Esophagus (tissue), 2 donors: ENCODE measurements around the gene GP2. TPM values are rescaled to one million over a fixed set of nuclear protein-coding genes. Genes with fewer than 3 reads are reported as not detected.

Source experiments
- H3K27ac ChIP-seq, 2 donors: one replicate each; pipeline ENCODE4 v1.5.1; 2013; ENCODE audit warnings: low read depth in 2 of 2, mild to moderate bottlenecking in 2 of 2, inconsistent platforms in 1 of 2, low read length in 1 of 2, moderate library complexity in 1 of 2
- H3K27me3 ChIP-seq, 2 donors: one replicate each; pipeline ENCODE4 v1.6.1; 2013; ENCODE audit warnings: low read length in 2 of 2, control low read depth in 1 of 2, mild to moderate bottlenecking in 1 of 2; ENCODE audit not compliant: insufficient read depth in 2 of 2, control insufficient read depth in 1 of 2
- H3K36me3 ChIP-seq, 2 donors: one replicate each; pipeline ENCODE4 v1.6.1; 2013; ENCODE audit warnings: low read length in 1 of 2; ENCODE audit not compliant: control insufficient read depth in 2 of 2, insufficient read depth in 2 of 2
- H3K4me1 ChIP-seq, 2 donors: one replicate each; pipeline ENCODE4 v1.6.1; 2013; ENCODE audit warnings: low read length in 1 of 2; ENCODE audit not compliant: control insufficient read depth in 2 of 2, insufficient read depth in 2 of 2
- H3K4me3 ChIP-seq, 2 donors: one replicate each; pipeline ENCODE4 v1.5.1; 2013; ENCODE audit warnings: low read length in 2 of 2, mild to moderate bottlenecking in 2 of 2, low read depth in 1 of 2, moderate library complexity in 1 of 2
- H3K9me3 ChIP-seq, 2 donors: one replicate each; pipeline ENCODE4 v1.6.1; 2013; ENCODE audit warnings: mild to moderate bottlenecking in 2 of 2, low read depth in 1 of 2, low read length in 1 of 2, moderate library complexity in 1 of 2; ENCODE audit not compliant: control insufficient read depth in 2 of 2, insufficient read depth in 1 of 2
- WGBS, 2 donors: extraction: QIAGEN DNeasy Blood & Tissue Kit; methylation state at CpG; one replicate each; pipeline ENCODE4 v1.1.7; 2013; 5-methylcytosine and 5-hydroxymethylcytosine counted together
- polyA plus RNA-seq, 2 donors: library from polyadenylated mRNA; stranded (reverse); fragments of 200-250 nt; gene quantifications; one replicate each; pipeline ENCODE4 v1.2.3, GENCODE V29; 2013
- donor health status: healthy with polysubstance abuse.
- donor health status: Bipolar disorder and iron deficiency.

GP2 gene
- polyA plus RNA-seq, 2 donors, result 0.31 to 0.45 TPM

DNA sequence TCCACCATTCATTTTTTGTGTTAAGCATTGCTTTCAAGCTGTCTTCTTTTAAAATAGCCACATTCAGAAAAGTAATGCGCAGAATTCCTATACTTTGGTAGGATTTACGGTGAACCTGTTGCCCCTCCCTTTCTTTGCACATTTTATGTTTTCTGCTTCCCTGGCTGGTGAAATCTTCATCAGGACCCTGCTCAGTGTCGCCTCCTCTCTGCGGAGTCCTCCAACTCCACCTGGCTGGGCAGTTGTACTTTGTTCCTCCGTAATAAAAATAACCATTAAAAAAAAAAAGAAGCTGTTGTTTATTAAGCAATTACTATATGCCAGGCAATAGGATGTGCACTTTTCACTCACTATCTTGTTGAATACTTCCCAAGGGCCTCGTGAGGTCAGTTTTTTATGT, 22.3 kb upstream of the GP2 start:
- 82 to 84% methylated on average over 6 of the region's 6 CpGs for WGBS, 2 donors
- Histone ChIP-seq H3K27me3 (no peaks in the 10 kb centered on the region), H3K9me3 (peaks cover 0 to 2% of the 10 kb centered on the region in 2 donors), H3K27ac (no peak overlapping the region), H3K4me3 (no peak overlapping the region), H3K4me1 (peaks cover 0 to 6% of the 10 kb centered on the region in 2 donors), H3K36me3 (no peaks in the 10 kb centered on the region)

DNA sequence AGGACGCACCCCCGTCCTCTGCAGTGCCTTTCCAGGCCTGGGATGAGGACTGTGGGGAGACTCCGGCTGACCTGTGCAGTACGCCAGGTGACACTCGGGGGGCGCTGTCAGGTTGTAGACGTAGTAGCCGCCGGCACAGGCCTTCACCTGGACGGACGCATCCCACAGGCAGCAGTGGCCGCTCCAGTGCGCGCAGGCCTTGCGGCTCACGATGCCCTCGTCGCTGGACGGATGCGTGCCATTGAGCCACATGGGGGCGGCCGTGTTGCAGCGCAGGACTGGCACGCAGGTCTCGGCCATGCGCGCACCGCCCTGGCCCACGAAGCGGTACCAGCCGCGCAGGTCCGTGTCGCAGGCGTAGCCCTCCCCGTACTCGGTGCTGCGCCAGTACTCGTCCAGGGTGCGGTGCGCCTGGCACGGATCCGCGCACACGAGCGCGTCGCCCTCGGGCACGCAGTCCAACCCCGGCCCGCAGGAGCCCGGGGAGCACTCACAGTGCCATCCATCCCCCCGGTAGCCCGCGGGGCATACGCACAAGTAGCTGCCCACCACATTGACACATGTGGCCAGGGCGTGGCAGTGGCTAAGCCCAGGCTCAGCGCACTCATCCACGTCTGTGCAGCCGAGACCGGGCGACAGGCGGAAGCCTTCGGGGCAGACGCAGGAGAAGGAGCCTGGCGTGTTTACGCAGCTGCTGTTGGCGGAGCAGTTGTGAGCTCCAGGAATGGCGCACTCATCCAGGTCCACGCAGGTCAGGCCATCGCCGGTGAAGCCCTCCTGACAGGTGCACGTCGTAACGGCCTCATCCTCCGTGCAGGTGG, 21.3 kb upstream of the GP2 start:
- Histone ChIP-seq H3K4me3 (no peak overlapping the region), H3K36me3 (no peaks in the 10 kb centered on the region)
- WGBS, 2 donors, result 22 to 24% methylated on average over 76 to 77 of the region's 77 CpGs

DNA sequence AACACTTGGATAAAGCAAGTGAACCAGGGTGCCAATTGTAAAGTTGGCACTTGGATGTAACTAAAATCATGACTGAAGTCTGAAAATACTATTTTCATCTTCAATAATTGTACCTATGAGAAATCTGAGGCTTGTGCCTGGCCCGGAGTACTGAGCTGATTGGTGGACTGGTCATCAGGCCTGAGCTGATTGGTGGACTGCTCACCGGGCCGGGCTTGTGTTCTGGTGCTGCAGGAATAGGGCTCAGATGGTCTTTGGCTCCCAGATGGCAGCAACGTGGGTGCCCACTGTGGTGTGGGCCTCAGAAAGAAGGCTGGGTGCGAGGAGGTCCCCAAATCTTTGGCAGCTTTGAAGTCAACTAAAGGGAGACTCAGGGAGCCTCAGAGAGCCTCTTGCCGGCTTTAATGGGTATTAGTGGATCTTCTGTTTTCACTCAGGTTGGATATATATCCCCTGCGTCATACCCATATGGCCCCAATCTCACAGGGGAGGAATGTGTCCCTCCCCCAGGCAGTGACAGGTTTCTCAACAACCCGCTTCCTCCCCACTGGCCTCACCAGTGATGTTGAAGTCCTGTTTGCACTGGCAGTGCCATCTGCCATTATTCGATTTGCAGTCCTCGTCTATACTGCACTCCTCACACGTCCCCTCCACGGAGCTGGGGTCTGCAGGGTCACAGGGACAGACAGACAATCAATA, 20.5 kb upstream of the GP2 start:
- WGBS, 2 donors, result 60 to 66% methylated on average over 12 of the region's 12 CpGs

More for the DNA sequence above, 21.3 kb upstream of the GP2 start:
- H3K9me3 ChIP-seq, result peaks cover 0 to 2% of the 10 kb centered on the region in 2 donors
- H3K27ac ChIP-seq, result no peak overlapping the region
- H3K4me1 ChIP-seq, result peaks cover 0 to 6% of the 10 kb centered on the region in 2 donors
- no peaks in the 10 kb centered on the region for H3K27me3 ChIP-seq

GRCh38 chr16:20344611-20345010, 17.3 kb upstream of the GP2 start:
- no peak overlapping the region for H3K27ac ChIP-seq

More for the DNA sequence above, 20.5 kb upstream of the GP2 start:
- Histone ChIP-seq H3K4me3 (no peak overlapping the region), H3K36me3 (no peaks in the 10 kb centered on the region), H3K27ac (no peak overlapping the region), H3K27me3 (no peaks in the 10 kb centered on the region), H3K4me1 (peaks cover 0 to 6% of the 10 kb centered on the region in 2 donors), H3K9me3 (peaks cover 0 to under 1% of the 10 kb centered on the region in 2 donors)

DNA sequence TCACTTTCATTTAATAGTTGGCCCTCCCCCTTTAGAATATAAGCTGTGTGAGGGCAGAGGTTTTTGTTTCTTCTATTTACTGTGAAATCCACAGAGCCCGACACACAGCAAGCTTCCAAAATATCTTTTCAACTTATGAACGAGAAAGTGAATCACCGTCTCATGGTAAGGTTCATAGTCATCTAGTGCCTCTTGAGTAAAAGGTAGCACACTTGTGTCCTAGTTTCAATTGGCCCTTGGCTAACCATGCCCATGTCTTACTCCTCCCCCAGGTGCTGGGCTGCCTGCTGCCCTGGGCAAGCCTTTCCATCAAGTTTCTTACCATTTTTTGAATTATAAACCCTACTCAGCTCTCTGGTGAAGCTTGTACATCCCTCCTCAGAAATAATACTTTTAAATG, 12.4 kb upstream of the GP2 start:
- 81 to 88% methylated on average over 3 of the region's 3 CpGs for WGBS, 2 donors
- no peak overlapping the region for H3K4me3 ChIP-seq

More at GRCh38 chr16:20344611-20345010, 17.3 kb upstream of the GP2 start:
- Histone ChIP-seq H3K9me3 (no peaks in the 10 kb centered on the region), H3K36me3 (no peaks in the 10 kb centered on the region), H3K4me1 (peaks cover 0 to 6% of the 10 kb centered on the region in 2 donors), H3K4me3 (no peak overlapping the region), H3K27me3 (no peaks in the 10 kb centered on the region)
- WGBS, 2 donors, result 63 to 70% methylated on average over 5 of the region's 5 CpGs

GRCh38 chr16:20336955-20337354, 9.6 kb upstream of the GP2 start:
- WGBS, 2 donors, result 50 to 58% methylated on average over 2 of the region's 2 CpGs
- H3K36me3 ChIP-seq, result no peaks in the 10 kb centered on the region
- H3K9me3 ChIP-seq, result no peaks in the 10 kb centered on the region
- no peaks in the 10 kb centered on the region for H3K4me1 ChIP-seq
- H3K4me3 ChIP-seq, result no peak overlapping the region
- no peak overlapping the region for H3K27ac ChIP-seq
- H3K27me3 ChIP-seq, result no peaks in the 10 kb centered on the region

More for the DNA sequence above, 12.4 kb upstream of the GP2 start:
- Histone ChIP-seq H3K27ac (no peak overlapping the region), H3K4me1 (no peaks in the 10 kb centered on the region), H3K36me3 (no peaks in the 10 kb centered on the region), H3K27me3 (no peaks in the 10 kb centered on the region), H3K9me3 (no peaks in the 10 kb centered on the region)

DNA sequence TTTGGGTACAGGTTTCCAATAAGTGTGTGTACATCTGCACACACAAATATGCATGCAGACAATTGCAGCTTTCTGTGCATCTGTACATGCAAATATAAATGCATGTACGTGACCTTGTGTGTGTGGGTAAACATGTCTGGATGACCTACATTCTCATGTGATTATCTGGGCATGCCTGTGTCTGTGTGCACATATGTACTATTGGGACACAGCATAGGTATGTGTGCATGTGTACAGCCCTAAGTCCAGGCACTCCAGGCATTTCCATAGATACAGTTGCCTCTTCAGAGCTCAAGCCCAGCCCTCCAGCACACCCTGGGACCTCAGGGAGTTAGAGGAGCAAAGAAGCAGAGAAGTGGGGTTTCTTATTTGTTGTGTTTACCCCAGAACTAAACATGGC, 7.1 kb upstream of the GP2 start:
- Histone ChIP-seq H3K36me3 (no peaks in the 10 kb centered on the region), H3K4me1 (no peaks in the 10 kb centered on the region), H3K27ac (no peak overlapping the region), H3K27me3 (no peaks in the 10 kb centered on the region), H3K4me3 (no peak overlapping the region), H3K9me3 (no peaks in the 10 kb centered on the region)
- 59 to 66% methylated on average over 1 of the region's 1 CpG for WGBS, 2 donors

DNA sequence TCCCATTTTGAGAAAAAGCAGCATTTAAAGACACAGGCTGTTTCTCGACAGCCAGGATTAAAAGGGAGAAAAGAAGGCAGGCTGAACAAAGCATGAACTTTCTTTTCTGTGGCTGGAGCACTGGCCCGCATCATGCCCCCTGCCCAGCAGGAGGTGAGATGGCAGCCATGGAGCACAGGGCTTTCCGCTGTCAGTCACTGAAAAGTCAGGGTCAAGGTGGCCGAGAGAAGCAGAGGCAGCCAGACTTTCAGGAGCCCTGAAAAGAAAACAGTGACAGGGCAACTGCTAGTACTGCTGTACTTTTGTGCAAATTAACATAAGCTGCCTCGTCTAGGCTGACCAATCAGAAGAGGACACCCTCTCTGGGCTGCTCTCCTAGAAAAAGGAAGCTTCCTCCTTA, 5.8 kb upstream of the GP2 start:
- H3K36me3 ChIP-seq, result no peaks in the 10 kb centered on the region
- 52 to 60% methylated on average over 5 of the region's 5 CpGs for WGBS, 2 donors
- no peaks in the 10 kb centered on the region for H3K4me1 ChIP-seq
- no peak overlapping the region for H3K27ac ChIP-seq
- H3K9me3 ChIP-seq, result no peaks in the 10 kb centered on the region
- no peak overlapping the region for H3K4me3 ChIP-seq
- H3K27me3 ChIP-seq, result no peaks in the 10 kb centered on the region

DNA sequence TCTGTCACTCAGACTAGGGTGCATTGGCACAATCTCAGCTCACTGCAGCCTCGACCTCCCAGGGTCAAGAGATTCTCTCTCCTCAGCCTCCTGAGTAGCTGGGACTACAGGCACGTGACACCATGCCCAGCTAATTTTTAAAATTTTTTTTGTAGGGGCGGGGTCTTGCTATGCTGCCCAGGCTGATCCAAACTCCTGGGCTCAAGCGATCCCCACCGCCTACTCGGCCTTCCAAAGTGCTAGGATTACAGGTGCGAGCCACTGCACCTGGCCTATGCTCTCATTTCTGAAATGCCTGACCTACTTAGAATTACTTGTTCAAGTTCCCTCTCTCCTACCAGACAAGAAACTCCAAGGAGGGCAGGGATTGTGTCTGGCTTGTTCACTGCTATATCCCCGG, 5.1 kb upstream of the GP2 start:
- WGBS, 2 donors, result 81 to 84% methylated on average over 8 of the region's 8 CpGs
- Histone ChIP-seq H3K27ac (no peak overlapping the region), H3K4me3 (no peak overlapping the region), H3K9me3 (no peaks in the 10 kb centered on the region), H3K27me3 (no peaks in the 10 kb centered on the region), H3K36me3 (no peaks in the 10 kb centered on the region), H3K4me1 (no peaks in the 10 kb centered on the region)
